GM18907 (cell line): ENCODE measurements around the gene R3HDM4.

Source experiments
- ATAC-seq: cut with Tn5 transposase; IDR thresholded peaks from one replicate; pipeline ENCODE4 v1.9.1; 2021; ENCODE audit warnings: mild to moderate bottlenecking, moderate library complexity; ENCODE audit not compliant: unreplicated experiment

Gene R3HDM4

GRCh38 chr19:917323-918151 is 4.5 kb upstream of the R3HDM4 start, which contains the start of gene KISS1R:
Gene KISS1R (plus strand): TSS chr19:917333. CDS start chr19:917503, 170 bp downstream.
- ATAC-seq, result no peak

- ATAC-seq, result no peak
Measured at GRCh38 chr19:916645-917322, 3.8 kb upstream of the R3HDM4 start.

- no peak for ATAC-seq
Measured at GRCh38 chr19:912181-913079, 589 bp downstream of the R3HDM4 start.

GRCh38 chr19:911197-912033 is 1.6 kb downstream of the R3HDM4 start:
- no peak for ATAC-seq

- no peak for ATAC-seq
Measured at GRCh38 chr19:907183-907853, 5.7 kb downstream of the R3HDM4 start.

- ATAC-seq, result no peak
Measured at GRCh38 chr19:906480-906879, 6.5 kb downstream of the R3HDM4 start.

GRCh38 chr19:904545-904944 is 8.5 kb downstream of the R3HDM4 start:
- no peak for ATAC-seq

GRCh38 chr19:903266-903797 is 9.7 kb downstream of the R3HDM4 start:
- ATAC-seq, result no peak

- no peak for ATAC-seq
Measured at GRCh38 chr19:902446-903226, 10.4 kb downstream of the R3HDM4 start.

- no peak for ATAC-seq
Measured at GRCh38 chr19:902093-902370, 11.0 kb downstream of the R3HDM4 start.

GRCh38 chr19:901216-902092 is 11.6 kb downstream of the R3HDM4 start:
- no peak for ATAC-seq

GRCh38 chr19:900302-901111 is 12.5 kb downstream of the R3HDM4 start:
- no peak for ATAC-seq

- ATAC-seq, result no peak
Measured at GRCh38 chr19:900043-900301, 13.0 kb downstream of the R3HDM4 start.

- ATAC-seq, result no peak
Measured at GRCh38 chr19:899336-900042, 13.5 kb downstream of the R3HDM4 start.

- ATAC-seq, result no peak
Measured at GRCh38 chr19:898663-899062, 14.4 kb downstream of the R3HDM4 start.

GRCh38 chr19:897442-898039 is 15.5 kb downstream of the R3HDM4 start:
- no peak for ATAC-seq
